GM12865 (cell line): Measurements from ENCODE around the gene SPDYE2B.
"Not testable (repeated sequence)": the region's sequence is repeated elsewhere in the genome, so short reads cannot be mapped to it uniquely, and the experiment has no call there.

Experiments
- DNase-seq: peaks from one replicate; pipeline ENCODE4 v3.0.0; 2010; ENCODE audit warnings: low read depth
- H3K4me3 ChIP-seq: 2 replicates; pipeline ENCODE4 v1.5.1; 2011; ENCODE audit warnings: mild to moderate bottlenecking, low read depth, low read length, control low read depth

The SPDYE2B gene

GRCh38 chr7:102636956-102637355 lies 13.2 kb upstream of the SPDYE2B start:
- not testable (repeated sequence) for H3K4me3 ChIP-seq, DNase-seq

- not testable (repeated sequence) for H3K4me3 ChIP-seq
- peak; percentile 0 for DNase-seq
Measured at GRCh38 chr7:102638848-102639247, 11.3 kb upstream of the SPDYE2B start.

GRCh38 chr7:102642691-102643090 lies 7.4 kb upstream of the SPDYE2B start, which contains the start of gene UPK3BL1:
Gene UPK3BL1, minus strand, starts transcription at chr7:102642791. Its CDS starts 50 bp downstream, at chr7:102642741.
- not testable (repeated sequence) for DNase-seq, H3K4me3 ChIP-seq

GRCh38 chr7:102643404-102643803 lies 6.7 kb upstream of the SPDYE2B start:
- H3K4me3 ChIP-seq, DNase-seq: not testable (repeated sequence)

- not testable (repeated sequence) for H3K4me3 ChIP-seq, DNase-seq
Measured at GRCh38 chr7:102647813-102648212, 2.3 kb upstream of the SPDYE2B start.

GRCh38 chr7:102664765-102665164 lies 14.6 kb downstream of the SPDYE2B start:
- DNase-seq, H3K4me3 ChIP-seq: not testable (repeated sequence)

GRCh38 chr7:102666850-102667249 lies 16.7 kb downstream of the SPDYE2B start:
- DNase-seq, H3K4me3 ChIP-seq: not testable (repeated sequence)

- DNase-seq, H3K4me3 ChIP-seq: not testable (repeated sequence)
Measured at GRCh38 chr7:102667523-102667922, 17.4 kb downstream of the SPDYE2B start.

- not testable (repeated sequence) for H3K4me3 ChIP-seq, DNase-seq
Measured at GRCh38 chr7:102671166-102671955, 21.2 kb downstream of the SPDYE2B start, which contains the start of gene POLR2J2. Gene POLR2J2, minus strand, starts transcription at chr7:102671663. Its CDS starts 62 bp downstream, at chr7:102671601.

GRCh38 chr7:102671956-102672307 lies 21.8 kb downstream of the SPDYE2B start:
- DNase-seq, H3K4me3 ChIP-seq: not testable (repeated sequence)

GRCh38 chr7:102673447-102674067 lies 23.4 kb downstream of the SPDYE2B start:
- not testable (repeated sequence) for H3K4me3 ChIP-seq, DNase-seq

- not testable (repeated sequence) for H3K4me3 ChIP-seq
Measured at GRCh38 chr7:102675545-102675944, 25.4 kb downstream of the SPDYE2B start.

GRCh38 chr7:102680780-102681179 lies 30.7 kb downstream of the SPDYE2B start:
- DNase-seq, H3K4me3 ChIP-seq: not testable (repeated sequence)

More at GRCh38 chr7:102675545-102675944, 25.4 kb downstream of the SPDYE2B start:
- not testable (repeated sequence) for DNase-seq

GRCh38 chr7:102682560-102682959 lies 32.4 kb downstream of the SPDYE2B start:
- not testable (repeated sequence) for H3K4me3 ChIP-seq, DNase-seq

- not testable (repeated sequence) for H3K4me3 ChIP-seq, DNase-seq
Measured at GRCh38 chr7:102688299-102689036, 38.3 kb downstream of the SPDYE2B start.

- H3K4me3 ChIP-seq = peak overlapping the region; percentile 34
- DNase-seq = not testable (repeated sequence)
Measured at GRCh38 chr7:102689436-102690282, 39.5 kb downstream of the SPDYE2B start.

GRCh38 chr7:102690602-102691001 lies 40.5 kb downstream of the SPDYE2B start:
- H3K4me3 ChIP-seq, DNase-seq: not testable (repeated sequence)

- H3K4me3 ChIP-seq, DNase-seq: not testable (repeated sequence)
Measured at GRCh38 chr7:102694008-102694407, 43.9 kb downstream of the SPDYE2B start.
